Fibroblast of lung (primary cell): ENCODE data around the gene COL4A5.

ENCODE experiments used
- EZH2 ChIP-seq: IDR thresholded peaks from 2 replicates; pipeline ENCODE4 v1.5.1; 2012; ENCODE audit warnings: low read length, control low read depth, mild to moderate bottlenecking; ENCODE audit errors: missing control alignments
- TF ChIP-seq, protein P1 (sequence below), 2 donors: IDR thresholded peaks in 1 of 2; conservative IDR thresholded peaks in 1 of 2; 1 replicate in 1 of 2; 2 replicates in 1 of 2; pipeline ENCODE4 v1.5.1; 2011 to 2012; ENCODE audit warnings: low read length in 2 of 2, control low read depth in 1 of 2, inconsistent platforms in 1 of 2, low read depth in 1 of 2, mild to moderate bottlenecking in 1 of 2

DNA sequence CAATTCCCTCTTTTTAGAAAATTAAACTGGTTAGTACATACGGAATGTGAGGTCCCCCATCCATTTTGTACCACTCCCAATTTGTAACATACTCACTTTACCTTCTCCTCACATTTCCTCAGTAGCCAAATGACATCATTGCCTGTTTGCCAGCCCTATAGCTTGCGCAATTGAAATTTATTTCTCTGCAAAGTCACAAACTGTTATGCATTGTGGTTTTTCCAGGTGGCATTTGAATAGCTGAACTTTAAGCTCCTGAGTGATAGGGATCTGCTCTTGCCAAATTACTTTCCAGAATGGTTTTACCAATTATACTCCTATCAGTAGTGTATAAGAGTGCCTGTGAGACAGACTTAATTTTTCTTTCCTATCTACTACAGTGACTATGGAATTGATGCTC lies 7.7 kb downstream of the COL4A5 start:
- TF ChIP-seq, protein P1, sequence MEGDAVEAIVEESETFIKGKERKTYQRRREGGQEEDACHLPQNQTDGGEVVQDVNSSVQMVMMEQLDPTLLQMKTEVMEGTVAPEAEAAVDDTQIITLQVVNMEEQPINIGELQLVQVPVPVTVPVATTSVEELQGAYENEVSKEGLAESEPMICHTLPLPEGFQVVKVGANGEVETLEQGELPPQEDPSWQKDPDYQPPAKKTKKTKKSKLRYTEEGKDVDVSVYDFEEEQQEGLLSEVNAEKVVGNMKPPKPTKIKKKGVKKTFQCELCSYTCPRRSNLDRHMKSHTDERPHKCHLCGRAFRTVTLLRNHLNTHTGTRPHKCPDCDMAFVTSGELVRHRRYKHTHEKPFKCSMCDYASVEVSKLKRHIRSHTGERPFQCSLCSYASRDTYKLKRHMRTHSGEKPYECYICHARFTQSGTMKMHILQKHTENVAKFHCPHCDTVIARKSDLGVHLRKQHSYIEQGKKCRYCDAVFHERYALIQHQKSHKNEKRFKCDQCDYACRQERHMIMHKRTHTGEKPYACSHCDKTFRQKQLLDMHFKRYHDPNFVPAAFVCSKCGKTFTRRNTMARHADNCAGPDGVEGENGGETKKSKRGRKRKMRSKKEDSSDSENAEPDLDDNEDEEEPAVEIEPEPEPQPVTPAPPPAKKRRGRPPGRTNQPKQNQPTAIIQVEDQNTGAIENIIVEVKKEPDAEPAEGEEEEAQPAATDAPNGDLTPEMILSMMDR (conservative IDR thresholded peaks at IDR 0.05 in 1 of 2, IDR thresholded peaks at IDR 0.05 in 1 of 2; ENCODE audit: low read depth in 1 of 2, low read length in 2 of 2): no peak
- TF ChIP-seq EZH2: no peak
